Memory B cell (primary cell): ENCODE results near the gene ADD1.

Experiments
- ATAC-seq: fragments of 150-1000 bp; cut with Tn5 transposase; 2 replicates; pipeline ENCODE4 v1.10.0; 2021; ENCODE audit warnings: low read depth, mild to moderate bottlenecking, moderate library complexity
- DNase-seq, 2 donors: peaks; one replicate each; pipeline ENCODE4 v3.0.0; 2022; ENCODE audit warnings: low spot score in 2 of 2
- H3K27ac Mint-ChIP-seq: one replicate; pipeline ENCODE4 v1.8.0; 2022; ENCODE audit warnings: mild to moderate bottlenecking, moderate library complexity, mixed read lengths
- H3K27me3 Mint-ChIP-seq: one replicate; pipeline ENCODE4 v1.8.0; 2022; ENCODE audit warnings: mixed read lengths
- H3K36me3 Mint-ChIP-seq: one replicate; pipeline ENCODE4 v1.8.0; 2022; ENCODE audit warnings: mild to moderate bottlenecking, mixed read lengths
- H3K4me1 Mint-ChIP-seq: one replicate; pipeline ENCODE4 v1.8.0; 2022; ENCODE audit warnings: mixed read lengths
- H3K4me3 Mint-ChIP-seq: one replicate; pipeline ENCODE4 v1.8.0; 2022; ENCODE audit warnings: mild to moderate bottlenecking, moderate library complexity, mixed read lengths
- H3K9me3 Mint-ChIP-seq: one replicate; pipeline ENCODE4 v1.8.0; 2022; ENCODE audit warnings: mixed read lengths

ADD1 gene

DNA sequence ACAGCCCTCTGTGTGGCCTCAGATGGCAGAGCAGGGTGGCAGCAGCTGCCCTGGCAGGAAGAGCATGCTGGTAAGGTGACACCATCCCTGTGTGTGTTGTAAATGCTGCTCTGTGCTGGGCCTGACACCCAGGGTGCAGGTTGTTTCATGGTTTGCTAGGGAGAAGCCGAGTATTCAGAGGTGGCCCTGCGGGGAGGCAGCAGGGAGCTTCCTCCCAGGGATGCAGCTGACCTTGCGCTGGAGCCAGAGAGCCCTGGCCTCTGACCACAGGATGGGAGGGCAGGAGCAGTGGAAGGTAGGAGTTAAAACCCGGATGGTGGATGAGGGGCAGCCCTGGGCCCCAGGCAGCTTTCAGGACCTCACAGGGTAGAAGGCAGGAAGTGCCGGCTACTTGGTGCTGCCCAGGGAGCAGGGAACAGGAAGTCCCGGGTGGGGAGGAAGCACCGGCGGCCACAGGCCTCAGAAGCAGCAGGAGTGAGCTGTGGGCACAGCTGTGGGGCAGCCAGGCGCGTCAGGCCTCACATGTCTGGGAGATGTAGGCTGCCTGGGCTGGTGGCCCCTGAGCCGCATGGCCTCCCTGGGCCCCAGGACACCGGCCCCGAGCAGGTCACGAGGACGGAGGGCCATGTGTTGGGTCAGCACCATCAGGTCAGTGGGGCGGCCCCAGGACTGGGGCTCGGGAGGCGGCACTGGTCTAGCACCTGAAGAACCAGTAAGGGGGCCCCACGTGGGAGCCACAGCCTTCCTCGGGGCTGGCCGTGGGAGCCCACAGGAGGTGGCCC, 31.6 kb upstream of the ADD1 start:
- H3K4me3 Mint-ChIP-seq, result peak overlapping the region; percentile 93
- ATAC-seq, result peak; percentile 88
- H3K27me3 Mint-ChIP-seq, result no peaks in the 10 kb centered on the region
- peaks cover 61% of the 10 kb centered on the region for H3K4me1 Mint-ChIP-seq
- peak overlapping the region; percentile 89 for H3K27ac Mint-ChIP-seq
- H3K36me3 Mint-ChIP-seq, result no peaks in the 10 kb centered on the region
- DNase-seq, result peak; percentile 51 to 59
- H3K9me3 Mint-ChIP-seq, result no peaks in the 10 kb centered on the region

DNA sequence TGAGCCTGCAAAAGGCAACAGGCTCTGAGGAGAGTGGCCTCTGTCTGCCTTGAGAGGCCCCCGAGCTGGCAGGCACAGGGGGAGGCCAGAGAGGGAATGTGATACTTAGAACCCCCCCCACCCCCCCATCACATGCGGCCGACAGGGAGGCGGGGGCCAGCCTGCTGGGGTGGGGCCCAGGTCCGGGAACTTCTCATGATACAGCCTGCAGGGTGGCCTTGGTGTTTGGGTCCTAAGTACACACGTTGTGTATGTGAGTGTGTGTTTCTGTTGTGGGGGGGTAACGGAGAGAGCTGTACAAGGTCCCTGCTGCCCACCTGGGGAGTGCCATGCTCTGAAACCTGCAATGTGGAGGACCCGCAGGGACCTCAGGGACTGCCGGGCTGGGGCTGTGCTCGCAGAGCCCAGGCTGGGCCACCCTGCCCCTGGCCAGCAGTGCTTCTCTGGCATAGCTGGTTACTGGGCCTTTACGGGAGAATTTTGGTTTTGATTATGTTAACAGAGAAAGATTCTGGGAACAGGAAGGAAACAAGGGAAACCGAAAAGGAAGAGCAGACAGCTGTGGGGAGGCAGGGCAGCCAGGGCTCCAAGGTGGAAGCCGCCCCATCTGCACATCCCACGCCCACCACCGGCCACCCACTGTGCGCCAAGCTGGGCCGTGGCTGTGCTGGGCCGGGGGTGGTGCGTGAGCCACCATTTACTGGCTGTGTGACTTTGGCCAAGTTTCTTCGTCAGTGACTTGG, 30.9 kb upstream of the ADD1 start:
- peak overlapping the region; percentile 93 for H3K4me3 Mint-ChIP-seq
- ATAC-seq (peak; percentile 5), DNase-seq (no peak)
- no peaks in the 10 kb centered on the region for H3K27me3 Mint-ChIP-seq
- no peaks in the 10 kb centered on the region for H3K36me3 Mint-ChIP-seq
- H3K4me1 Mint-ChIP-seq, result peaks cover 60% of the 10 kb centered on the region
- no peaks in the 10 kb centered on the region for H3K9me3 Mint-ChIP-seq
- peak overlapping the region; percentile 89 for H3K27ac Mint-ChIP-seq

DNA sequence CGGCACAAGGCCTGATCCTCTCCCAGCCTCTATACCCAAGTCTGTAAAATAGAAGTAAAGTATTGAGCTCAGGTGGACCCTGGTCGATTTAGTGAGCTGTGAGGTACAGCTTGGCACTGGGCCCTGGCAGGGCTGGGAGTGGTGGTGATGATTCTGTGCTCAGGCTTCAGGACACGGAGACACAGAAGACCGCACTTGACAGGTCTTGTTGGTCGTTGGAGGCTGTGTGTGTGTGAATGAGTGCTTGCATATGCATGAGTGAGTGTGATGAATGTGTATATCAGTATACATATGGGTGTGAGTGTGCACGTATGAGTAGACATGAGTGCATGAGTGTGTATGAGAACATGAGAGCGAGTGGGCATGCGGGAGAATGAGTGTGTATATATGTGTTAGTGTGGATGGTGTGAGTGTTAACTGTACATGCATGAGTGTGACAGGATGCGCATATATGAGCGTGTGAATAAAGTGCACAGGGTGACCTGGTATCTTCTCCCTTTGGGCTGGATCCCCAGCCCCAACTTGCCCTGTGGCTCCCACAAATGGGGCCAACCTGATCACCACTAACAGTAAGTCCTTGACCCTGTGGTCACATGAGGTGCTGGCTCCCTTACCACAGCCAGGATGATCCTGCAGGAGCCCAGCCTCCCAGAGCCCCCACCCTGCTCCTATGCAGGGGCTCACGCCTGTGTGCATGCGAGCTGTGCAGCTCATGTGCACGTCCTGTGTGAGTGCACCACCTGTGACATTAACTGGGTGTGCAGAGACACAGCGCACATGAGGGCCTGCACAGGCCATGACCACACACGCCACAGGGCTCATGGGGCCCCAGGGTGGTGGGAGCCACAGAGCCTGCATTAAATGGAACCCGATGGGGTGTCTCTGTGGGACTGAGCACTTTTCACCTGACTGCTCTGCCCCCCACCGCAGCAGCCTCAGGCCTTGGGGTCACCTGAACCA, 29.9 kb upstream of the ADD1 start:
- H3K36me3 Mint-ChIP-seq, result no peaks in the 10 kb centered on the region

DNA sequence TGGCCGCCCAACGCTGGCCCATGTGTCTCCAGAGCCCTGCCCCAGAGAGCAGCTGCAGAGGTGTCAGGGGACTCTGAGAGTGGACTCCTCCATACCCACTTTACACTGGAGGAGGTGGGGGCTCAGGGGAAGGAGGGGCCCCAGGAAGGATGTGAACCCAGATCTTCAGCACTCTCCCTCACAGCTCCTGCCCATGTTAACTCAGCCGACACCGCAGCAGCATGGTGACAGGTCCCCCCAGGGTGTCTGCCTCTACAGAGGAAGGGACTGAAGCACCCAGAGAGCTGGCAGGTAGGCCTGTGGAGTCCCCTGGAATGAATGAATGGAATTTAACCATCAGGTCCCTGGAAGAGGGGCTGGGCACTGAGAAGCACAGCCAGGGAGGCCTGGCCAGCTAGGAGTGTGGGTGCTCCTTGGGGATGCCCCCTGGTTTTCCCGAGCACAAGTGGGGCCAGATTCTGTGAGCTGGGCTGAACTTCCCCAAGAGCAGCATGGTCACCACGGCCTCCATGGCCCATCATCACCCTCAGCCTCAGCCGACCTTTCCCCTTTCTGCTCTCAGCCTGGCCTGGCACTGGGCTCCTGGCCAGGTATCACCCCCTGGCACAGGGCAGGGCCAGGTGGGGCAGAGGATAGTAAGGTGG, 28.9 kb upstream of the ADD1 start:
- DNase-seq (no peak), ATAC-seq (no peak)
- Mint-ChIP-seq H3K9me3 (no peaks in the 10 kb centered on the region), H3K27ac (no peak overlapping the region), H3K27me3 (no peaks in the 10 kb centered on the region), H3K4me3 (no peak overlapping the region), H3K36me3 (no peaks in the 10 kb centered on the region), H3K4me1 (peaks cover 57% of the 10 kb centered on the region)

More for the DNA sequence above, 29.9 kb upstream of the ADD1 start:
- ATAC-seq (no peak), DNase-seq (no peak)
- H3K27me3 Mint-ChIP-seq, result no peaks in the 10 kb centered on the region
- H3K27ac Mint-ChIP-seq, result no peak overlapping the region
- H3K9me3 Mint-ChIP-seq, result no peaks in the 10 kb centered on the region
- peak overlapping the region; percentile 93 for H3K4me3 Mint-ChIP-seq
- H3K4me1 Mint-ChIP-seq, result peaks cover 56% of the 10 kb centered on the region

DNA sequence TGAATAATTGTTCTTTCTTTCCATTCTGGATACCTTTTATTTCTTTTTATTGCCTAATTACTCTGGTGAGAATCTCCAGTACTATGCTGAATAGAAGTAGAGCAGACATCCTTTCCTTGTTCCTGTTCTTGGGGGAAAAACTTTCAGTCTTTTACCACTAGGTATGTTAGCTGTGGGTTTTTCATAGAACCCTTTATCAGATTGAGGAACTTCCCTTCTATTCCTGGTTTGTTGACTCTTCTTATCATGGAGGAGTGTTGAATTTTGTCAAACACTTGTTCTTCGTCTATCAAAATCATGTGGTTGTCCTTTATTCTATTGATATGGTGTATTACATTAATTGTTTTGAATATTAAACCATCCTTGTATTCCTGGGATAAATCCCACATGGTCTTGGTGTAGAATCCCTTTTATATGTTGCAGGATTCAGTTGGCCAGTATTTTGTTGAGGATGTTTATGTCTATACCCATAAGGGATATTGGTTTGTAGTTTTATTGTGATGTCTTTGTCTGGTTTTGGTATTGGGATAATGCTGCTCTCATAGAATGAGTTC, 27.2 kb upstream of the ADD1 start:
- H3K27ac Mint-ChIP-seq, result peak overlapping the region; percentile 4
- no peaks in the 10 kb centered on the region for H3K36me3 Mint-ChIP-seq
- H3K4me3 Mint-ChIP-seq, result peak overlapping the region; percentile 85
- no peaks in the 10 kb centered on the region for H3K27me3 Mint-ChIP-seq
- H3K4me1 Mint-ChIP-seq, result peaks cover 45% of the 10 kb centered on the region
- no peaks in the 10 kb centered on the region for H3K9me3 Mint-ChIP-seq
- ATAC-seq (no peak), DNase-seq (no peak)

DNA sequence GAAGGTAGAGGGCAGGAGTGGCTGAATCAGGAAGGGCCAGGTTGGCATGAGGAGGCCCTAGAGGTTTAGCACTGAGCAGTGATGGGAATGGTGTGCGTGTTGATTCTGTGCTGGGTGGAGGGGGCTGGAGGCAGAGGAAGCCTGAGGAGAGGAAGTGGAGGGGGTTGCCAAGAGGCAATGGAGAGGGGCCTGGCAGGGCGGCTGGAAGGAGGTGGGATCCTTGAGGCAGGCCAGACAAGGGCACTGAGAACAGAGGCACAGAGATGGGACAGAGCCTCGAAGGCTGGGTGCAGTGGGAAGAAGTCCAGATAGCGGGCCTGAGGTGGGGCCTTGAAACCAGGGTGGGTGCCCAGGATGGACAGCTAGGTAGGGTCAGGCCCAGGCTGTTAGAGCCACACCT, 26.5 kb upstream of the ADD1 start:
- no peaks in the 10 kb centered on the region for H3K9me3 Mint-ChIP-seq

DNA sequence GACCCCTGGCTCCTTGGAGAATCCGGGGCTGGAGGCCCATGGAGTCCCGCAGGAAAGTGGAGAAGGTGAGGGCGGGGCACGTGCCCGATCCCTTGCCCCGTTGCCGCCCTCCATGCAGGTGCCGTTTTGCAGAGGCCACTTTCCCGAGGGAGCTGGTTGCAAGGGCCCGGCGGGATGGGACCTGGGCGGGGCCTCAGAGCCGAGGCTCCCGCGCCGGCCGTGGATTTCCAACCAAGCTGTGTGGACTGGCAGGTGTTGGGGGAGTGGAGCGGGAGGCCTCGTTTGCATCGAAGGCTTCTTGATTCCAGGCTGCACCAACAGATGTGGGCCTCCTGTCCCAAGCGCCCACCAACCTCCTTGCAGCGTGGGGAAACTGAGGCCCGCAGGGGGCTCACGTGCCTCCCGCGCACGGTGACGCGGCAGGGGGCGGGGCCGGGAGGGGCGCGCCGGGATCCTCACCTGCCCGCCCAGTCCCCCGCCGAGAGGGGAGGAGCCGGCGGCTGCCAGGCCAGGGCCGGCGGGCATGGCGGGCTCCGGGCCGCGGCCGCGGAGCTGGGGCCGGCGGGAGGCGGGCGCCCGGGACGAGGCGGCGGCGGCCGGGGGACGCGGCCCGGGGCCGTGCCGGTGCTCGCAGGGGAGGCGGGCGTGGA, 25.8 kb upstream of the ADD1 start:
- Mint-ChIP-seq H3K27me3 (no peaks in the 10 kb centered on the region), H3K27ac (no peak overlapping the region), H3K4me1 (peaks cover 36% of the 10 kb centered on the region), H3K4me3 (peak overlapping the region; percentile 85), H3K9me3 (no peaks in the 10 kb centered on the region), H3K36me3 (peaks cover 3% of the 10 kb centered on the region)
- DNase-seq (no peak), ATAC-seq (peak; percentile 64)

More for the DNA sequence above, 26.5 kb upstream of the ADD1 start:
- Mint-ChIP-seq H3K27me3 (no peaks in the 10 kb centered on the region), H3K36me3 (no peaks in the 10 kb centered on the region), H3K27ac (peak overlapping the region; percentile 4), H3K4me3 (peak overlapping the region; percentile 85), H3K4me1 (peaks cover 39% of the 10 kb centered on the region)
- ATAC-seq (no peak), DNase-seq (no peak)

DNA sequence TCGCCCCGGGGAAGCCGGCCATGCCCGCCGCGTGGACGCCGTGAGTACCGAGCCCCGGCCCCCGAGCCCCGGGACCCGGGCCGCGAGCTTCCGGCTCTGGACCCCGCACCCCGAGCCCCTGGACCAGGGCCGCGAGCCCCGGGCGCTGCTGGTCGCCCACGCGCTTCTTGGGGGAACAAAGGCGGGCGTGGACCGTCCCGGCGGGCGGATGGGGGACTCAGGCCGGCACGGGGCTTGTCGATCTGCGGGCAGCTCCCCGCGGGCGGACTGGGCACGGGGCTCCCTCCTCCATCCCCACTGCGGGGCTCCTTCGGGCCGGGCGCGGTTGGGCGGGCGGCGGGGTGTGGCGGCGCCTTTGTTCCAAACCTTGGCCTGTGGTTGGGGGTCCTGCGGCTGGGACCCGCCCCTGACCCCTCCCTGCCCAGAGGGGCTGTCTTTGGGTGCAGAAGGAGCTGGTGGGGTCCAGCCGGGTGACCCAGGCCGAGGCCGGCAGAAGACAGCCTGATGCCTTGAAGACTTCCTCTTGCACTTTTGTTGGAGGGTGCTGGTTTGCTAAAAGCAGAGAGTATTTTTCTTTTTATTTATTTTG, 25.2 kb upstream of the ADD1 start:
- ATAC-seq, result peak; percentile 25
- Mint-ChIP-seq H3K27me3 (no peaks in the 10 kb centered on the region), H3K4me1 (peaks cover 31% of the 10 kb centered on the region)

DNA sequence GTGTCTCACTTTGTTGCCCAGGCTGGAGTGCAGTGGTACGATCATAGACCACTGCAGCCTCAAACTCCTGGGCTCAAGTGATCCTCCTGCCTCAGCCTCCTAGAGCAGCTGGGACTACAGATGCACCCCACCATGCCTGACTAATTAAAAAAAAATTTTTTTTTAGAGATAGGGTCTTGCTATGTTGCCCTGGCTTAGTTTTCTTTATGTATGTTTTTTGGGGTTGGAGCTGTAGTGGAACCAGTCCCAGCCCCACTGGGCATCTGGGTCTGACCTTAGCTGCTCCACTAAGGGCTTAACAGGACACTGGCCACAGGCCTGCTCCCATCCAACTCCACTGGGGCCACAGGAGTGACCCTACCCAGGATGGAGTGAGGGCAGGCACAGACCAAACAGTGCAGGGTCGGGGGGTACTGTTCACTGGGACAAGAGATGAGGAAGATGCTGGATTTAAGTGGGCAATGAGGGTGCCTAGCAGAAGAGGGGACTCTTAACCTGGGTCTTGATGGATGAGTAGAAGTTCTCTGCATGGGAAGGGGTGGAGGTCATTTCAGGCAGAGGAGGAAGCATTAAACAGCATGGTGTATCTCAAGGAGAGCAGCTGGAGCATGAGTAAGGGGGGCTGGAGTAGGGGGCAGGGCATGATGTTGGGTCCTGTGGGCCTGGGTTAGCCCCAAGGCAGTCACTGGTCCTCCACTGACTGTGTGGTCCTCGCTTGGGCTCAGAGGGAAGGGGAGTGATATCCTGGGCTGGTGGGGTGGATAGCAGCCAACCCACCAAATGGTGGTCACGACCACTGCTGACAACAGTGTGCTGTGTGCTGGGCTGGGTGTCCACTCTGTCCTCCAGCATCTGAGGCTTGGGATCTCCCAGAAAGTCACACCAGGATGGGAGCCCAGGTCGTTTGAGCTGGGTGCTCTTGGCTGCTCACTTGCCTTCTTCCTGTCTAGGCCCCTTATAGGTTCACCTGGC, 24.1 kb upstream of the ADD1 start:
- H3K27me3 Mint-ChIP-seq, result no peaks in the 10 kb centered on the region
- H3K9me3 Mint-ChIP-seq, result no peaks in the 10 kb centered on the region
- peaks cover 6% of the 10 kb centered on the region for H3K36me3 Mint-ChIP-seq
- H3K27ac Mint-ChIP-seq, result peak overlapping the region; percentile 11
- ATAC-seq, result no peak
- peak overlapping the region; percentile 68 for H3K4me3 Mint-ChIP-seq
- peaks cover 23% of the 10 kb centered on the region for H3K4me1 Mint-ChIP-seq
- DNase-seq, result no peak

More for the DNA sequence above, 25.2 kb upstream of the ADD1 start:
- H3K9me3 Mint-ChIP-seq, result no peaks in the 10 kb centered on the region
- H3K36me3 Mint-ChIP-seq, result peaks cover 3% of the 10 kb centered on the region
- no peak overlapping the region for H3K27ac Mint-ChIP-seq
- peak overlapping the region; percentile 68 for H3K4me3 Mint-ChIP-seq
- no peak for DNase-seq

DNA sequence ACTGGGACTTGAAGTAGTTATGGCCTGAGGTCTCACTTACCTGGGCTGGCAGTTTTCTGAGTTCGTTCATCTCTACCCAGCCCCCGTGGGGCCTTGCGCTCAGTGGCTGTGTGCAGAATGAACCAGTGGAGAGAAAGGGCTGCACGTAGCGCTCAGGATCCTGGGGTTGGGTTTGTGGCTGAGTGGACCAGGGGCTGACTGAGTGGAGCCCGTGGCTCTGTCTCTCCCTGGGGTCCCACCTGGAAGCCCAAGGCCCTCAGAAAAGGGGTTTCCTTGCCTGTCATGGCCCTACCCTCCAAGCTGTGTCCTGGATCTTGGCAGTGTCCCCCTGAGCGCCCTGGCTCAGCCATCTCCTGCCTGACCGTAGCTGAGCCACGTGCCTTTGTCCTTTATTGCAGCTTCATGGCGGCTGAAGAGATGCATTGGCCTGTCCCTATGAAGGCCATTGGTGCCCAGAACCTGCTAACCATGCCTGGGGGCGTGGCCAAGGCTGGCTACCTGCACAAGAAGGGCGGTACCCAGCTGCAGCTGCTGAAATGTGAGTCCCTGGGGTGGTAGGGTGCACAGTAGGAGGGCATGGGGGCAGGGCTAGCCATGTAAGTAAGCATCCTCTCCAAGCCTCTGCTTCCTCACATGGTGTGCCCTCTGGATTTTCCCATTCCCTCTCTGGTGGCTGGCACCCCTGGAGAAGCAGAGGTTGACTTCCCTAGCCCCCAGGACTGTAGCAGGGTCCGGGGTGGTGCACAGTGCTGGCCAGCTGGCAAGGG, 23.2 kb upstream of the ADD1 start:
- Mint-ChIP-seq H3K36me3 (peaks cover 10% of the 10 kb centered on the region), H3K4me1 (peaks cover 24% of the 10 kb centered on the region), H3K4me3 (no peak overlapping the region), H3K9me3 (no peaks in the 10 kb centered on the region), H3K27ac (no peak overlapping the region), H3K27me3 (no peaks in the 10 kb centered on the region)
- no peak for ATAC-seq
- no peak for DNase-seq
